A549 (cell line): ENCODE results near the gene KRT36. TPM values are rescaled to one million over a fixed set of nuclear protein-coding genes. Genes with fewer than 3 reads are reported as not detected.

ENCODE experiments used
- ATAC-seq, 2 experiments: fragments of 200-7000 bp in 1 of 2; fragments of >200 bp in 1 of 2; cut with Nextera tagmentation in 1 of 2; cut with Tn5 transposase in 1 of 2; 3 replicates each; pipeline versions ENCODE4 v1.8.0 to v1.9.1; 2018 to 2020; ENCODE audit warnings: mild to moderate bottlenecking in 1 of 2, moderate library complexity in 1 of 2
- CTCF ChIA-PET: fragments of 300-600 bp; sonication (Branson Sonifier 250); formaldehyde crosslinking; extraction: SDS; loops from one replicate; lab custom pipeline; 2021; ENCODE audit warnings: antibody characterized with exemption, inconsistent platforms; lab: Yijun Ruan, JAX
- POLR2A ChIA-PET: fragments of 350-600 bp; formaldehyde crosslinking; extraction: SDS; loops from one replicate; lab custom pipeline; 2021; ENCODE audit warnings: antibody characterized with exemption, inconsistent platforms; lab: Yijun Ruan, JAX
- DNase-seq, 2 experiments: peaks; one replicate each; pipeline versions ENCODE4 v3.0.0 to v3.0.0-alpha.2; 2011 to 2016; ENCODE audit warnings: low read depth in 1 of 2, low spot score in 1 of 2
- FAIRE-seq: peaks from 2 replicates; lab custom pipeline; 2011; peaks lifted over from hg19 to GRCh38; lab: Jason Lieb, UNC
- H3K27ac ChIP-seq, 2 experiments: fragments of >200 bp; sonication (Bioruptor Twin); formaldehyde crosslinking; 3 replicates each; pipeline ENCODE4 v1.5.1; 2016 to 2017
- H3K4me1 ChIP-seq: fragments of >200 bp; sonication (Bioruptor Twin); formaldehyde crosslinking; 3 replicates; pipeline ENCODE4 v1.6.1; 2016
- H3K4me2 ChIP-seq: fragments of >200 bp; sonication (Bioruptor Twin); formaldehyde crosslinking; 3 replicates; pipeline ENCODE4 v1.6.1; 2016
- H3K4me3 ChIP-seq: fragments of >200 bp; sonication (Bioruptor Twin); formaldehyde crosslinking; 3 replicates; pipeline ENCODE4 v1.5.1; 2016
- H3K9me3 ChIP-seq: fragments of >200 bp; sonication (Bioruptor Twin); formaldehyde crosslinking; 3 replicates; pipeline ENCODE4 v1.6.1; 2016
- ATOH8 ChIP-seq: fragments of 250-450 bp; sonication (Bioruptor Pico); IDR thresholded peaks from 2 replicates; pipeline ENCODE4 v1.5.0; 2020; ENCODE audit warnings: low read depth, mild to moderate bottlenecking, moderate library complexity
- BHLHE40 ChIP-seq: IDR thresholded peaks from 2 replicates; pipeline ENCODE4 v1.6.1; 2012; ENCODE audit warnings: low read depth, low read length, inconsistent platforms
- CEBPB ChIP-seq, 2 experiments: fragments of >200 bp in 1 of 2; sonication (Bioruptor Twin) in 1 of 2; formaldehyde crosslinking in 1 of 2; IDR thresholded peaks; 2 replicates each; pipeline ENCODE4 v1.6.1; 2012 to 2016
- EP300 ChIP-seq, 2 experiments: fragments of >200 bp; sonication (Bioruptor Twin); formaldehyde crosslinking; IDR thresholded peaks; 2 replicates in 1 of 2; 3 replicates in 1 of 2; pipeline ENCODE4 v1.6.1; 2016 to 2017
- FOSB ChIP-seq: fragments of 250-450 bp; sonication (Bioruptor Pico); IDR thresholded peaks from 2 replicates; pipeline ENCODE4 v1.5.0; 2020; ENCODE audit warnings: mild to moderate bottlenecking, moderate library complexity
- FOXS1 ChIP-seq: fragments of 250-450 bp; sonication (Bioruptor Pico); IDR thresholded peaks from 2 replicates; pipeline ENCODE4 v1.5.0; 2020; ENCODE audit warnings: mild to moderate bottlenecking, moderate library complexity
- GATA3 ChIP-seq: IDR thresholded peaks from 2 replicates; pipeline ENCODE4 v1.6.1; 2012; ENCODE audit warnings: borderline replicate concordance
- HDAC2 ChIP-seq: fragments of 200-600 bp; sonication (generic); IDR thresholded peaks from 2 replicates; pipeline ENCODE4 v1.6.1; 2016
- HES2 ChIP-seq: fragments of >200 bp; sonication (Bioruptor Twin); formaldehyde crosslinking; IDR thresholded peaks from 2 replicates; pipeline ENCODE4 v1.6.1; 2016
- HEYL ChIP-seq: fragments of 250-450 bp; sonication (Bioruptor Pico); IDR thresholded peaks from 2 replicates; pipeline ENCODE4 v1.8.0; 2021; ENCODE audit warnings: mild to moderate bottlenecking, moderate library complexity
- JUNB ChIP-seq: fragments of >200 bp; sonication (Bioruptor Twin); formaldehyde crosslinking; IDR thresholded peaks from 2 replicates; pipeline ENCODE4 v1.6.1; 2016
- KDM1A ChIP-seq: fragments of 200-600 bp; sonication (generic); IDR thresholded peaks from 2 replicates; pipeline ENCODE4 v1.6.1; 2016; ENCODE audit warnings: low read depth, mild to moderate bottlenecking
- KDM5A ChIP-seq: fragments of 200-600 bp; sonication (generic); IDR thresholded peaks from 2 replicates; pipeline ENCODE4 v1.6.1; 2016; ENCODE audit warnings: antibody characterized with exemption, mild to moderate bottlenecking
- MAX ChIP-seq: IDR thresholded peaks from 2 replicates; pipeline ENCODE4 v1.6.1; 2012
- MAZ ChIP-seq: fragments of 150-350 bp; IDR thresholded peaks from 2 replicates; pipeline ENCODE4 v1.6.1; 2014; ENCODE audit warnings: antibody characterized with exemption, low read depth, low read length, borderline replicate concordance
- MYC ChIP-seq: IDR thresholded peaks from 2 replicates; pipeline ENCODE4 v1.6.1; 2012; ENCODE audit warnings: mild to moderate bottlenecking, inconsistent platforms, low read length, improper control_type of control experiment, borderline replicate concordance
- NFE2L2 ChIP-seq: fragments of 150-350 bp; conservative IDR thresholded peaks from 2 replicates; pipeline ENCODE4 v1.6.1; 2014; ENCODE audit warnings: low read length
- NR3C1 ChIP-seq: fragments of >200 bp; sonication (Bioruptor Twin); formaldehyde crosslinking; IDR thresholded peaks from 3 replicates; pipeline ENCODE4 v1.6.1; 2017
- POLR2A ChIP-seq: IDR thresholded peaks from 2 replicates; pipeline ENCODE4 v1.6.1; 2012; ENCODE audit warnings: mild to moderate bottlenecking, low read length
- POLR2AphosphoS2 ChIP-seq: conservative IDR thresholded peaks from 2 replicates; pipeline ENCODE4 v1.6.1; 2012; ENCODE audit warnings: low read length, improper control_type of control experiment, inconsistent platforms
- RARB ChIP-seq: fragments of 250-450 bp; sonication (Bioruptor Pico); IDR thresholded peaks from 2 replicates; pipeline ENCODE4 v1.8.0; 2021; ENCODE audit warnings: mild to moderate bottlenecking, moderate library complexity
- RCOR1 ChIP-seq: fragments of 150-350 bp; IDR thresholded peaks from 2 replicates; pipeline ENCODE4 v1.6.1; 2014; ENCODE audit warnings: antibody characterized with exemption, low read length, low read depth
- REST ChIP-seq: fragments of 200-600 bp; sonication (generic); IDR thresholded peaks from 2 replicates; pipeline ENCODE4 v1.6.1; 2016; ENCODE audit warnings: antibody characterized with exemption, mild to moderate bottlenecking, moderate library complexity
- SMC3 ChIP-seq: fragments of >200 bp; sonication (Bioruptor Twin); formaldehyde crosslinking; IDR thresholded peaks from 3 replicates; pipeline ENCODE4 v1.6.1; 2018; ENCODE audit warnings: inconsistent platforms
- ZC3H11A ChIP-seq: fragments of 450-650 bp; IDR thresholded peaks from 2 replicates; pipeline ENCODE4 v1.6.1; 2014; ENCODE audit warnings: antibody characterized with exemption, mild to moderate bottlenecking
- ZFP36 ChIP-seq: fragments of 450-650 bp; IDR thresholded peaks from 2 replicates; pipeline ENCODE4 v1.6.1; 2014; ENCODE audit warnings: borderline replicate concordance; ENCODE audit not compliant: partially characterized antibody
- ZSCAN20 ChIP-seq: fragments of 250-450 bp; sonication (Bioruptor Pico); IDR thresholded peaks from 2 replicates; pipeline ENCODE4 v1.8.0; 2022; ENCODE audit warnings: mild to moderate bottlenecking, moderate library complexity
- WGBS: methylation state at CpG from one replicate; pipeline ENCODE4 v1.1.6; 2017; ENCODE audit errors: missing lambda C conversion rate; 5-methylcytosine and 5-hydroxymethylcytosine counted together
- polyA plus RNA-seq, 4 experiments: library from polyadenylated mRNA; depleted of rRNA in 3 of 4; stranded (reverse); fragments of >200 nt; fragmentation: RNase III in 1 of 4; extraction: RNeasy Plus Mini Kit Qiagen cat#74134 plus additional on column Dnase treatment in 1 of 4; gene quantifications; 2 replicates in 3 of 4; 3 replicates in 1 of 4; pipeline ENCODE4 v1.2.3, GENCODE V29; 2011 to 2017

Gene KRT36
- polyA plus RNA-seq, 2 of the 4 experiments (the other 2 are of a cell fraction) = not detected

GRCh38 chr17:41505809-41506767 lies 16.4 kb upstream of the KRT36 start:
- 75% methylated on average over 14 of the region's 14 CpGs for WGBS
- FAIRE-seq (no peak), ATAC-seq (no peak), DNase-seq (no peak)
- Histone ChIP-seq H3K4me1 (peaks cover 4% of the 10 kb centered on the region; the same call in 1 of the 3 replicates), H3K4me2 (no peak overlapping the region), H3K27ac (no peak overlapping the region), H3K9me3 (no peaks in the 10 kb centered on the region), H3K4me3 (no peak overlapping the region)
- TF ChIP-seq KDM5A (no peak), ZSCAN20 (CRISPR knock-in tag) (no peak), ZFP36 (no peak), FOSB (no peak), BHLHE40 (no peak), JUNB (no peak), POLR2AphosphoS2 (no peak), ATOH8 (CRISPR knock-in tag) (no peak), KDM1A (no peak), RARB (CRISPR knock-in tag) (no peak), SMC3 (no peak), POLR2A (no peak), HES2 (no peak), ZC3H11A (no peak)
- POLR2A ChIA-PET = interaction anchor here (1.5 kb wide), 1 partner anchor 24 kb away, joined by 3 read pairs; no protein-coding TSS in a partner anchor
- CTCF ChIA-PET = interaction anchor here (0.7 to 20.5 kb wide), 11 partner anchors 9 to 886 kb away, joined by 3 to 163 read pairs (median 3); partner anchors contain the start of genes KRT15 and KRT36

GRCh38 chr17:41505007-41505808 lies 15.5 kb upstream of the KRT36 start, which contains the start of gene KRT13:
KRT13 (minus strand) TSS chr17:41505612; CDS start chr17:41505550, 62 bp downstream.
- 72% methylated on average over 17 of the region's 17 CpGs for WGBS
- no peak for FAIRE-seq
- CTCF ChIA-PET = interaction anchor here (0.7 to 20.5 kb wide), 11 partner anchors 8 to 702 kb away, joined by 3 to 163 read pairs (median 4); partner anchors contain the start of genes KRT15 and KRT36
- no peak within 1 kb of the TSS for H3K27ac ChIP-seq
- POLR2A ChIA-PET = interaction anchor here (1.5 kb wide), 1 partner anchor 25 kb away, joined by 3 read pairs; no protein-coding TSS in a partner anchor
- H3K4me1 ChIP-seq = peaks cover 4% of the 10 kb centered on the region
- ATAC-seq = no peak
- H3K4me3 ChIP-seq = no peak within 1 kb of the TSS
- TF ChIP-seq MAX = no peak
- no peak for TF ChIP-seq KDM1A
- no peak for TF ChIP-seq HEYL (CRISPR knock-in tag)
- TF ChIP-seq EP300 (IDR thresholded peaks at IDR 0.05) = no peak
- TF ChIP-seq HDAC2 = no peak
- no peak for TF ChIP-seq NFE2L2
- no peak for DNase-seq
- no peak within 1 kb of the TSS for H3K4me2 ChIP-seq
- no peaks in the 10 kb centered on the region for H3K9me3 ChIP-seq

GRCh38 chr17:41504246-41504977 lies 14.7 kb upstream of the KRT36 start:
- no peak overlapping the region for H3K4me3 ChIP-seq
- no peak overlapping the region for H3K4me2 ChIP-seq
- ChIA-PET POLR2A (interaction anchor here (1.5 kb wide), 1 partner anchor 26 kb away, joined by 3 read pairs; no protein-coding TSS in a partner anchor), CTCF (interaction anchor here (0.8 to 20.5 kb wide), 8 partner anchors 8 to 647 kb away, joined by 3 to 163 read pairs (median 6); partner anchors contain the start of gene KRT15)
- no peak for DNase-seq
- ATAC-seq = no peak
- no peaks in the 10 kb centered on the region for H3K9me3 ChIP-seq
- peaks cover 11% of the 10 kb centered on the region for H3K4me1 ChIP-seq
- no peak overlapping the region for H3K27ac ChIP-seq
- no peak for FAIRE-seq
- 68% methylated on average over 8 of the region's 8 CpGs for WGBS
- TF ChIP-seq MAZ (no peak), NR3C1 (no peak), SMC3 (no peak), REST (no peak), GATA3 (no peak), MYC (no peak), KDM1A (no peak), CEBPB (IDR thresholded peaks at IDR 0.05) (no peak), FOXS1 (no peak), RCOR1 (no peak)
